Fibroblast of lung (primary cell): ENCODE data around the gene CA9. TPM values are rescaled to one million over a fixed set of nuclear protein-coding genes. Genes with fewer than 3 reads are reported as not detected.

Experiments used
- DNase-seq, 2 donors: peaks; one replicate each; pipeline versions ENCODE4 v3.0.0 to v3.0.0-alpha.2; 2010; ENCODE audit warnings: low read depth in 2 of 2
- H2AFZ ChIP-seq: 2 replicates; pipeline ENCODE4 v1.5.1; 2012; ENCODE audit warnings: low read length, control low read depth, inconsistent platforms
- H3K27ac ChIP-seq: 2 replicates; pipeline ENCODE4 v1.5.1; 2011; ENCODE audit warnings: low read length, control low read depth; ENCODE audit not compliant: insufficient read depth
- H3K27me3 ChIP-seq: 2 replicates; pipeline ENCODE4 v1.5.1; 2011; ENCODE audit warnings: mild to moderate bottlenecking, low read length; ENCODE audit not compliant: control insufficient read depth, insufficient read depth
- H3K36me3 ChIP-seq: 2 replicates; pipeline ENCODE4 v1.5.1; 2011; ENCODE audit warnings: low read length; ENCODE audit not compliant: control insufficient read depth, insufficient read depth
- H3K4me1 ChIP-seq: 2 replicates; pipeline ENCODE4 v1.5.1; 2011; ENCODE audit warnings: low read length; ENCODE audit not compliant: control insufficient read depth, insufficient read depth; ENCODE audit errors: extremely low read depth
- H3K4me2 ChIP-seq: 2 replicates; pipeline ENCODE4 v1.5.1; 2011; ENCODE audit warnings: low read length, control low read depth; ENCODE audit not compliant: insufficient read depth; ENCODE audit errors: extremely low read depth
- H3K4me3 ChIP-seq, 4 experiments: fragments of 200-600 bp in 1 of 4; sonication (generic) in 1 of 4; replicated peaks in 1 of 4; 2 replicates each; pipeline ENCODE4 v1.5.1; 2011 to 2016; ENCODE audit warnings: low read length in 4 of 4, low read depth in 3 of 4, mild to moderate bottlenecking in 3 of 4, control low read depth in 2 of 4, inconsistent platforms in 1 of 4, mixed read lengths in 1 of 4; ENCODE audit not compliant: insufficient read depth in 1 of 4; ENCODE audit errors: control extremely low read depth in 1 of 4
- H3K79me2 ChIP-seq: 2 replicates; pipeline ENCODE4 v1.5.1; 2012; ENCODE audit warnings: mild to moderate bottlenecking, low read length, inconsistent platforms; ENCODE audit not compliant: control insufficient read depth, insufficient read depth
- H3K9ac ChIP-seq: 2 replicates; pipeline ENCODE4 v1.5.1; 2011; ENCODE audit warnings: mild to moderate bottlenecking, low read length, control low read depth; ENCODE audit not compliant: insufficient read depth
- H3K9me3 ChIP-seq: 2 replicates; pipeline ENCODE4 v1.5.1; 2012; ENCODE audit warnings: low read depth, low read length; ENCODE audit not compliant: control insufficient read depth, insufficient read depth
- H4K20me1 ChIP-seq: 2 replicates; pipeline ENCODE4 v1.5.1; 2011; ENCODE audit warnings: low read length; ENCODE audit not compliant: control insufficient read depth, insufficient read depth; ENCODE audit errors: extremely low read depth
- EZH2 ChIP-seq: IDR thresholded peaks from 2 replicates; pipeline ENCODE4 v1.5.1; 2012; ENCODE audit warnings: low read length, control low read depth, mild to moderate bottlenecking; ENCODE audit errors: missing control alignments
- polyA plus RNA-seq, 2 donors: library from polyadenylated mRNA; depleted of rRNA in 1 of 2; stranded (reverse) in 1 of 2; unstranded in 1 of 2; fragments of >200 nt; gene quantifications; 2 replicates each; pipeline ENCODE4 v1.2.1, GENCODE V29; 2011 to 2012; ENCODE audit warnings: missing spikeins in 1 of 2
- total RNA-seq: library from RNA; depleted of rRNA; stranded (reverse); fragments of >200 nt; gene quantifications from 2 replicates; pipeline ENCODE4 v1.2.1, GENCODE V29; 2014
- TF ChIP-seq, protein P1 (sequence below), 2 donors: IDR thresholded peaks in 1 of 2; conservative IDR thresholded peaks in 1 of 2; 1 replicate in 1 of 2; 2 replicates in 1 of 2; pipeline ENCODE4 v1.5.1; 2011 to 2012; ENCODE audit warnings: low read length in 2 of 2, control low read depth in 1 of 2, inconsistent platforms in 1 of 2, low read depth in 1 of 2, mild to moderate bottlenecking in 1 of 2

The CA9 gene
- total and polyA plus RNA-seq, 2 donors (not counting 1 experiment from before 2014, with no cell fraction given): 0.17 to 0.59 TPM

DNA sequence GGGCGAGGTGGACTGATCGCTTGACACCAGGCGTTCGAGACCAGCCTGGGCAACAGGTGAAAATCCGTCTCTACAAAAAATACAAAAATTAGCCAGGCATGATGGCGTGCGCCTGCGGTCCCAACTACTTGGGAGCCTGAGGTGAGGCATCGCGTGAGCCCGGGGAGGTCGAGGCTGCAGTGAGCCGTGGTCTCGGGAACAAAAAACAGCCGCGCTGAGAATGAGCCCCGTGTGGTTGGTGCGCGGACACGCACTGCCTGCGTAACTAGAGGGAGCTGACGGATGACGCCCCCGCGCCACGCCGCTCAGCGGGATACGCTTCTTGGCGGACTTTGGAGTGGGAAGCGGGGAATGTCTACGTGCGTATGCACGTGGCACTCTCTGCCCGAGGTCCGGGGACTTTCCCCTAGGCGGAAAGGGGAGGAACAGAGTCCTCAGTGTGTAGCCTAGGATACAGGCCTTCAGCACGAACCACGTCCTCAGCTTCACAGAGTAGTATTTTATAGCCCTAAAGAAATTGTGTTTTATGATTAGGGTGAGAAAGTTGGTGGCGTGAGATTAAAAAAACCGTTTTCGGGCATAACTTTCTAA is 16.1 kb upstream of the CA9 start, which contains the start of gene RMRP:
RMRP (minus strand) TSS at position 474 of the 591 bp plus-strand sequence.
- no peaks in the 10 kb centered on the region for H4K20me1 ChIP-seq
- peaks cover 13% of the 10 kb centered on the region for H3K4me1 ChIP-seq
- peak within 1 kb of the TSS; percentile 53 to 82 (median 74) for H3K4me3 ChIP-seq
- H3K4me2 ChIP-seq: peak within 1 kb of the TSS; percentile 97
- DNase-seq: peak; percentile 99 to 100
- peak within 1 kb of the TSS; percentile 83 for H2AFZ ChIP-seq
- H3K36me3 ChIP-seq: peaks cover 2% of the 10 kb centered on the region
- H3K27me3 ChIP-seq: no peaks in the 10 kb centered on the region
- H3K27ac ChIP-seq: peak within 1 kb of the TSS; percentile 97
- peaks cover 14% of the 10 kb centered on the region for H3K79me2 ChIP-seq
- H3K9ac ChIP-seq: peak within 1 kb of the TSS; percentile 97
- TF ChIP-seq EZH2: no peak
- TF ChIP-seq, protein P1, sequence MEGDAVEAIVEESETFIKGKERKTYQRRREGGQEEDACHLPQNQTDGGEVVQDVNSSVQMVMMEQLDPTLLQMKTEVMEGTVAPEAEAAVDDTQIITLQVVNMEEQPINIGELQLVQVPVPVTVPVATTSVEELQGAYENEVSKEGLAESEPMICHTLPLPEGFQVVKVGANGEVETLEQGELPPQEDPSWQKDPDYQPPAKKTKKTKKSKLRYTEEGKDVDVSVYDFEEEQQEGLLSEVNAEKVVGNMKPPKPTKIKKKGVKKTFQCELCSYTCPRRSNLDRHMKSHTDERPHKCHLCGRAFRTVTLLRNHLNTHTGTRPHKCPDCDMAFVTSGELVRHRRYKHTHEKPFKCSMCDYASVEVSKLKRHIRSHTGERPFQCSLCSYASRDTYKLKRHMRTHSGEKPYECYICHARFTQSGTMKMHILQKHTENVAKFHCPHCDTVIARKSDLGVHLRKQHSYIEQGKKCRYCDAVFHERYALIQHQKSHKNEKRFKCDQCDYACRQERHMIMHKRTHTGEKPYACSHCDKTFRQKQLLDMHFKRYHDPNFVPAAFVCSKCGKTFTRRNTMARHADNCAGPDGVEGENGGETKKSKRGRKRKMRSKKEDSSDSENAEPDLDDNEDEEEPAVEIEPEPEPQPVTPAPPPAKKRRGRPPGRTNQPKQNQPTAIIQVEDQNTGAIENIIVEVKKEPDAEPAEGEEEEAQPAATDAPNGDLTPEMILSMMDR (conservative IDR thresholded peaks at IDR 0.05 in 1 of 2, IDR thresholded peaks at IDR 0.05 in 1 of 2; ENCODE audit: low read depth in 1 of 2, low read length in 2 of 2): peak in 1 of 2 donors; percentile 34
- no peaks in the 10 kb centered on the region for H3K9me3 ChIP-seq

DNA sequence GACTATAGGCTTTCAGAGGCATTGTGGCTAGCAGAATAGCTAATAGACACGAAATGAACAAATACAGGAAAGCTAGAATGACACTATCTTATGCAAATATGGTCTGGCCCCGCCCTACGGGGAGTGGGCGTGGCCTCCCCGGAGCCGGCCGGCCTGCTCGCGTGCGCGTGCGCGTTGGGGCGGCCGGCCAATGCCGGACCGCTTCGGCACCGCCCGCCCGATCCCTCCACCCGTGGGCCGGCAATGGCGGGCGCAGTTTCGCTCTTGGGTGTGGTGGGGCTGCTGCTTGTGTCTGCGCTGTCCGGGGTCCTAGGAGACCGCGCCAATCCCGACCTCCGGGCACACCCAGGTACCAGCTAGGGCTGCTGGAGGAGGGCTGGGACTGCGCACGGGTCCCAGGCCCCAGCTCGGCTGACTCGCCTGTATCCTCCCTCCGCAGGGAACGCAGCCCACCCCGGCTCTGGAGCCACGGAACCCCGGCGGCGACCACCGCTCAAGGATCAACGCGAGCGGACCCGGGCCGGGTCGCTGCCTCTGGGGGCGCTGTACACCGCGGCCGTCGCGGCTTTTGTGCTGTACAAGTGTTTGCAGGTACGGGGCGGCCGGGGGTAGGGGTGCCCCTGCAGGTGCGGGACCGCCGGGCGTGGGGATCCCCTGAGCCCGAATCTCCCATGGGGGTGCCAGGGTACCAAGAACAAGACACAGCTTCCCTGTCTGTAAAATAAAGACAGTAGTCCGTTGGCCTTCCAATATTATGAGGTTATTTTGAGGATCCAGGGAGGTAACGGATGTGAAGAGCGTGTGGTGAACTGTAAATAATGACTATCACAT is 15.4 kb upstream of the CA9 start, which contains the start of gene CCDC107:
CCDC107 (plus strand) TSS at position 156 of the 831 bp plus-strand sequence; CDS start at position 244, 88 bp downstream.
- no peaks in the 10 kb centered on the region for H3K27me3 ChIP-seq
- no peaks in the 10 kb centered on the region for H4K20me1 ChIP-seq
- H3K9ac ChIP-seq: peak within 1 kb of the TSS; percentile 97
- H3K4me1 ChIP-seq: peaks cover 13% of the 10 kb centered on the region
- H3K79me2 ChIP-seq: peaks cover 14% of the 10 kb centered on the region
- H3K4me3 ChIP-seq: peak within 1 kb of the TSS; percentile 53 to 82 (median 74)
- peaks cover 2% of the 10 kb centered on the region for H3K36me3 ChIP-seq
- peak within 1 kb of the TSS; percentile 83 for H2AFZ ChIP-seq
- peak within 1 kb of the TSS; percentile 97 for H3K4me2 ChIP-seq
- peak; percentile 70 to 88 for DNase-seq
- no peaks in the 10 kb centered on the region for H3K9me3 ChIP-seq
- no peak for TF ChIP-seq EZH2
- TF ChIP-seq, protein P1 (conservative IDR thresholded peaks at IDR 0.05 in 1 of 2, IDR thresholded peaks at IDR 0.05 in 1 of 2; ENCODE audit: low read depth in 1 of 2, low read length in 2 of 2): peak; percentile 33 to 36
- H3K27ac ChIP-seq: peak within 1 kb of the TSS; percentile 97

DNA sequence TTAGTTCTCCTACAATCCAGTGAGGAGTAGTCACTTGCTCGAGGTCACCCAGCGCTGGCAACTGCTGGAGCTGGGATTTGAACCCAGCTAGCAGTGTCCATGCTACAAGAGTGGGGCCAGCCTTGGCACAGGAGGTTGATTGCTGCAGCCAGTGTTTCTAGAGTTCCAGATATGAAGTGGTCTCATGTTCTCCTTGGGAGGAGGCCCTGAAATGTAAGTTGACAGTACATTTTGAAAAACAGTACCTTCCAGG is 14.8 kb upstream of the CA9 start:
- H3K4me2 ChIP-seq: peak overlapping the region; percentile 97
- peak overlapping the region; percentile 97 for H3K27ac ChIP-seq
- H3K79me2 ChIP-seq: peaks cover 14% of the 10 kb centered on the region
- no peaks in the 10 kb centered on the region for H3K27me3 ChIP-seq
- DNase-seq: peak; percentile 51 to 70
- H3K4me1 ChIP-seq: peaks cover 13% of the 10 kb centered on the region
- no peaks in the 10 kb centered on the region for H3K9me3 ChIP-seq
- TF ChIP-seq EZH2: no peak
- TF ChIP-seq, protein P1 (conservative IDR thresholded peaks at IDR 0.05 in 1 of 2, IDR thresholded peaks at IDR 0.05 in 1 of 2; ENCODE audit: low read depth in 1 of 2, low read length in 2 of 2): no peak
- peak overlapping the region; percentile 53 to 82 (median 74) for H3K4me3 ChIP-seq
- no peaks in the 10 kb centered on the region for H4K20me1 ChIP-seq
- peak overlapping the region; percentile 97 for H3K9ac ChIP-seq
- H3K36me3 ChIP-seq: peaks cover 2% of the 10 kb centered on the region
- no peak overlapping the region for H2AFZ ChIP-seq
